Adrenal gland (tissue), 12 donors: ENCODE results near the gene CFAP410. TPM values are rescaled to one million over a fixed set of nuclear protein-coding genes. Genes with fewer than 3 reads are reported as not detected.
A peak's percentile ranks its signal among the peaks of the same experiment; 100 is the strongest.
"Not testable (repeated sequence)": the region's sequence is repeated elsewhere in the genome, so short reads cannot be mapped to it uniquely, and the experiment has no call there.

ENCODE experiments used
- DNase-seq, 7 donors: peaks; one replicate each; pipeline ENCODE4 v3.0.0-alpha.2; 2019 to 2020
- H3K27ac ChIP-seq, 5 donors: fragments of 200-600 bp; sonication (generic) in 4 of 5; 1 replicate in 3 of 5; 2 replicates in 2 of 5; pipeline versions ENCODE4 v1.5.1 to v1.8.0; 2016 to 2020; ENCODE audit warnings: mild to moderate bottlenecking in 1 of 5
- H3K27me3 ChIP-seq: fragments of 200-600 bp; 2 replicates; pipeline ENCODE4 v1.8.0; 2021
- H3K36me3 ChIP-seq, 2 donors: fragments of 200-600 bp; replicated peaks in 1 of 2; 1 replicate in 1 of 2; 2 replicates in 1 of 2; pipeline versions ENCODE4 v1.5.1 to v1.8.0; 2018 to 2022
- H3K4me1 ChIP-seq, 2 donors: fragments of 200-600 bp; replicated peaks in 1 of 2; 1 replicate in 1 of 2; 2 replicates in 1 of 2; pipeline versions ENCODE4 v1.5.1 to v1.8.0; 2018 to 2021
- H3K4me3 ChIP-seq, 4 donors: fragments of 200-600 bp; sonication (generic) in 3 of 4; one replicate each; pipeline ENCODE4 v1.5.1; 2016 to 2018
- H3K9me3 ChIP-seq, 3 donors: fragments of 200-600 bp; sonication (generic) in 1 of 3; replicated peaks in 1 of 3; 1 replicate in 2 of 3; 2 replicates in 1 of 3; pipeline versions ENCODE4 v1.5.1 to v1.8.0; 2016 to 2021
- POLR2A ChIP-seq, 2 donors: fragments of 450-650 bp; IDR thresholded peaks; one replicate each; pipeline ENCODE4 v1.6.1; 2017; ENCODE audit warnings: antibody characterized with exemption in 2 of 2, mild to moderate bottlenecking in 2 of 2, moderate library complexity in 1 of 2
- WGBS, 4 donors: extraction: QIAGEN DNeasy Blood & Tissue Kit in 2 of 4; methylation state at CpG; one replicate each; pipeline versions ENCODE4 v1.1.5 to v1.1.7; 2013 to 2017; 5-methylcytosine and 5-hydroxymethylcytosine counted together
- intact Hi-C, 2 donors: fragments of 100-400 bp; cut with DNase I; formaldehyde crosslinking; loops; one replicate each; pipeline versions ENCODE4 v1.14.1 to v1.15.0; 2022 to 2023
- polyA plus RNA-seq, 3 donors: library from polyadenylated mRNA; stranded (reverse); fragments of 200-250 nt in 2 of 3; fragments of 350-450 nt in 1 of 3; fragmentation: Illumina TruSeq in 1 of 3; extraction: RNeasy Lipid Tissue Mini Kit (QIAGEN cat#74804) in 1 of 3; gene quantifications; one replicate each; pipeline ENCODE4 v1.2.3, GENCODE V29; 2013 to 2014
- total RNA-seq, 9 donors: library from RNA; depleted of rRNA in 4 of 9; stranded (reverse); fragments of >200 nt in 4 of 9; fragments of 120-200 nt in 1 of 9; fragmentation: NEBNext Ultra II Directional in 1 of 9; extraction: Animal tissue kit (Norgen Biotek cat#: 25700) in 1 of 9; gene quantifications; one replicate each; pipeline versions ENCODE4 v1.1.0 to v1.2.4, GENCODE V29; 2013 to 2023
- TF ChIP-seq, protein P1 (sequence below), 6 experiments: fragments of 450-650 bp in 4 of 6; fragments of 200-600 bp in 2 of 6; sonication (generic) in 1 of 6; IDR thresholded peaks; 1 replicate in 5 of 6; 2 replicates in 1 of 6; pipeline versions ENCODE4 v1.5.1 to v1.8.0; 2016 to 2021; ENCODE audit warnings: antibody characterized with exemption in 6 of 6, mild to moderate bottlenecking in 2 of 6, moderate library complexity in 1 of 6
- donor health status: healthy with polysubstance abuse.
- donor health status: Bipolar disorder and iron deficiency.
- donor health status: DM: yes; HTN: yes; CAD: no.
- donor health status: DM: no; HTN: no; CAD: no.
- donor health status: DM: no; HTN: no; CAD: no.
- donor health status: DM: yes; HTN: yes; CAD: no.

The CFAP410 gene
- total and polyA plus RNA-seq, 12 donors, result 1.4 to 149 (median 37.0) TPM

DNA sequence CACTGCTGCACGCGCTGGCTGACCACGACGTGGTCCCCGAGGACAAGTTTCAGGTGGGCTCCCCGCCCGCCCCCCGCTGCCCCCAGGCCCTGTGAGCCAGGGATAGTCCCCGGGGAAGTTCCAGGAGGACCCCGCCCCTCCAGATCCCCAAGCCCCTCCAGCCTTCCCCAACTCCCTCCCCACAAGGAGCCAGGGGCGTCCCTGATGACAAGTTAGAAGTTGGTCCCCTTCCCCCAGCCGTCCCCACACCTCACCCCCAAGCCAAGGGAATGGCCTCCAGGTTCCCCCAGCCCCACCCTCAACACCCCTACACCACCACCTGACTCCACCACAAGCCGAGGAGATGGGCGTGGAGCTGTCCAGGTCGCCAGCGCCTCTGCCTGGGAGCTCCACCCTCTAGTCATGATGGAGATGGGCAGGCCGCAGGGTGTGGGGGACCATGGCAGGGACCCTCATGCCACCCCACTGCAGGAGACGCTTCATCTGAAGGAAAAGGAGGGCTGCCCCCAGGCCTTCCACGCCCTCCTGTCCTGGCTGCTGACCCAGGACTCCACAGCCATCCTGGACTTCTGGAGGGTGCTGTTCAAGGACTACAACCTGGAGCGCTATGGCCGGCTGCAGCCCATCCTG, 53.0 kb downstream of the CFAP410 start:
- H3K27ac ChIP-seq, result no peak overlapping the region
- no peaks in the 10 kb centered on the region for H3K9me3 ChIP-seq
- WGBS, 4 donors, result 51 to 74% (median 61%) methylated on average over 4 to 21 of the region's 21 CpGs
- no peak for DNase-seq
- H3K4me1 ChIP-seq, result peaks cover 0 to 6% of the 10 kb centered on the region in 2 donors
- peaks cover 18% of the 10 kb centered on the region for H3K27me3 ChIP-seq
- no peaks in the 10 kb centered on the region for H3K36me3 ChIP-seq
- TF ChIP-seq, protein P1, sequence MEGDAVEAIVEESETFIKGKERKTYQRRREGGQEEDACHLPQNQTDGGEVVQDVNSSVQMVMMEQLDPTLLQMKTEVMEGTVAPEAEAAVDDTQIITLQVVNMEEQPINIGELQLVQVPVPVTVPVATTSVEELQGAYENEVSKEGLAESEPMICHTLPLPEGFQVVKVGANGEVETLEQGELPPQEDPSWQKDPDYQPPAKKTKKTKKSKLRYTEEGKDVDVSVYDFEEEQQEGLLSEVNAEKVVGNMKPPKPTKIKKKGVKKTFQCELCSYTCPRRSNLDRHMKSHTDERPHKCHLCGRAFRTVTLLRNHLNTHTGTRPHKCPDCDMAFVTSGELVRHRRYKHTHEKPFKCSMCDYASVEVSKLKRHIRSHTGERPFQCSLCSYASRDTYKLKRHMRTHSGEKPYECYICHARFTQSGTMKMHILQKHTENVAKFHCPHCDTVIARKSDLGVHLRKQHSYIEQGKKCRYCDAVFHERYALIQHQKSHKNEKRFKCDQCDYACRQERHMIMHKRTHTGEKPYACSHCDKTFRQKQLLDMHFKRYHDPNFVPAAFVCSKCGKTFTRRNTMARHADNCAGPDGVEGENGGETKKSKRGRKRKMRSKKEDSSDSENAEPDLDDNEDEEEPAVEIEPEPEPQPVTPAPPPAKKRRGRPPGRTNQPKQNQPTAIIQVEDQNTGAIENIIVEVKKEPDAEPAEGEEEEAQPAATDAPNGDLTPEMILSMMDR (IDR thresholded peaks at IDR 0.05), result no peak
- TF ChIP-seq POLR2A (IDR thresholded peaks at IDR 0.05), result no peak
- intact Hi-C loops, result no loop called here
- H3K4me3 ChIP-seq, result no peak overlapping the region

DNA sequence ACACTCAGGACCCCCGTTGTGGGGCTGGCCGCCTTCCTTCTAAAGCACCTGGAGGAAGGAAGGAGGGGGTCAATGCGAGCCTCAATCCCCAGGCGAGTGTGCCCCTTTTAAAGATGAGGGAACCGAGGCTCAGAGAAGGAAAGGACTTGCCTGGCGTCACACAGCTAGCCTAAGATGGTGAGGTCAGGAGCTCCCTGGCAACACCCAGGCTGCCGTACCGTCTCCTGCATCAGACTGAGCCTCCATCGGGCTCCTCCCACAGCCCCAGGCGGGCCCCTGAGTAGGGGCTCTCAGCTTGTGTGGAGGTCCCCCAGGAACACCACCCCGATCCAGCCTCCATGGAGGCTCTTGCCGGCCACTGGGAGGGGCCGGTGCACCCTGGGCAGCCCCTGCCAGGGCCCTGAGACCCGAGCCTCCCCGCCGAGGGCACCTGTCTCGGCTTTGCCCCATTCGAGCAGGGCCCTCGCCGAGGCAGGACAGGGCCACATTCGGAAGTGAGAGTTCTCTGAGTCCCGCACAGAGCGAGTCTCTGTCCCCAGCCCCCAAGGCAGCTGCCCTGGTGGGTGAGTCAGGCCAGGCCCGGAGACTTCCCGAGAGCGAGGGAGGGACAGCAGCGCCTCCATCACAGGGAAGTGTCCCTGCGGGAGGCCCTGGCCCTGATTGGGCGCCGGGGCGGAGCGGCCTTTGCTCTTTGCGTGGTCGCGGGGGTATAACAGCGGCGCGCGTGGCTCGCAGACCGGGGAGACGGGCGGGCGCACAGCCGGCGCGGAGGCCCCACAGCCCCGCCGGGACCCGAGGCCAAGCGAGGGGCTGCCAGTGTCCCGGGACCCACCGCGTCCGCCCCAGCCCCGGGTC, 53.8 kb downstream of the CFAP410 start, which contains the start of gene AIRE:
Gene AIRE (plus strand): TSS at position 739 of the 855 bp plus-strand sequence. CDS start 131 bp downstream, outside the sequence.
- no peak within 1 kb of the TSS for H3K4me3 ChIP-seq
- peaks cover 0 to 6% of the 10 kb centered on the region in 2 donors for H3K4me1 ChIP-seq
- H3K9me3 ChIP-seq, result no peaks in the 10 kb centered on the region
- no peak within 1 kb of the TSS for H3K27ac ChIP-seq
- H3K36me3 ChIP-seq, result no peaks in the 10 kb centered on the region
- TF ChIP-seq POLR2A (IDR thresholded peaks at IDR 0.05), result no peak
- TF ChIP-seq, protein P1 (IDR thresholded peaks at IDR 0.05), result no peak
- peak in 2 of 7 donors; percentile 37 to 39 for DNase-seq
- WGBS, 4 donors, result 29 to 75% (median 50%) methylated on average over 5 to 56 of the region's 56 CpGs
- intact Hi-C loops, result no loop called here
- H3K27me3 ChIP-seq, result peaks cover 18% of the 10 kb centered on the region

DNA sequence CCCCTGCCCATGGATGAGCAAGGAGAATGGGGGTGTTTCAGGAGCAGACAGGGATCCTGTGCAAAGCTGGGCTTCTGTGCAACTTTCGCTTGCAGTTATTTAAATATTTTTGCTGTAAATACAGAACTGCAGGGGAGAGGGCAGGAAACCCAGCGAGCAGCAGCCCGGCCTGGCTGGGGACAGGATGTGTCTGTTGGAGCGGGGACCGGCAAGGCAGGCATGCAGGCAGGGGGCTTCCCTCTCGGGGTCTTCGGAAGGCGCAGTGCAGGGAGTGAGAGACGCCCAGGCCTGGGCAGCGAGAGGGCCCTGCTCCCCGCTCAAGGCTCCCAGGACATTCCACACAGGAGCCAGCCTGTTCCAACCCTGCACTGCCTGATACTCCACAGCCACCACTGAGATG, 55.2 kb downstream of the CFAP410 start:
- Histone ChIP-seq H3K36me3 (no peaks in the 10 kb centered on the region), H3K9me3 (no peaks in the 10 kb centered on the region), H3K4me1 (peaks cover 0 to 6% of the 10 kb centered on the region in 2 donors), H3K27me3 (peaks cover 18% of the 10 kb centered on the region), H3K4me3 (no peak overlapping the region), H3K27ac (no peak overlapping the region)
- intact Hi-C loops, result no loop called here
- no peak for DNase-seq
- 72 to 74% (median 72%) methylated on average over 9 to 11 of the region's 11 CpGs for WGBS, 4 donors
- TF ChIP-seq, protein P1 (IDR thresholded peaks at IDR 0.05), result no peak
- no peak for TF ChIP-seq POLR2A (IDR thresholded peaks at IDR 0.05)

DNA sequence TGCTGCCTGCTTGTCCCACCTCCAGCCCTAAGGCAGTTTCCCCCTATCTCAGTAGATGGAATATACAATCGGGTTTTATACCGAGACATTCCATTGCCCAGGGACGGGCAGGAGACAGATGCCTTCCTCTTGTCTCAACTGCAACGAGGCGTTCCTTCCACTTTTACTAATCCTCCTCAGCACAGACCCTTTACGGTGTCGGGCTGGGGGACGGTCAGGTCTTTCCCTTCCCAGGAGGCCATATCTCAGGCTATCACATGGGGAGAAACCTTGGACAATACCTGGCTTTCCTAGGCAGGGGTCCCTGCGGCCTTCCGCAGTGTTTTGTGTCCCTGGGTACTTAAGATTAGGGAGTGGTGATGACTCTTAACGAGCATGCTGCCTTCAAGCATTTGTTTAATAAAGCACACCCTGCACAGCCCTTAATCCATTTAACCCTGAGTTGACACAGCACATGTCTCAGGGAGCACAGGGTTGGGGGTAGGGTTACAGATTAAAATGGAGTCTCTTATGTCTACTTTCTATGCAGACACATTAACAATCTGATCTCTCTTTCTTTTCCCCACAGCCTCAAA, 55.9 kb downstream of the CFAP410 start:
- H3K9me3 ChIP-seq, DNase-seq, H3K4me3 ChIP-seq, intact Hi-C loops, H3K4me1 ChIP-seq, H3K36me3 ChIP-seq, H3K27ac ChIP-seq: not testable (repeated sequence)
- 67 to 86% (median 76%) methylated on average over 11 of the region's 11 CpGs for WGBS, 4 donors
- peaks cover 18% of the 10 kb centered on the region for H3K27me3 ChIP-seq
